HS-27A (cell line): ENCODE data around the gene PCDHGA8.
"Not testable (repeated sequence)": the region's sequence is repeated elsewhere in the genome, so short reads cannot be mapped to it uniquely, and the experiment has no call there.

Source experiments
- DNase-seq: peaks from one replicate; pipeline ENCODE4 v3.0.0-alpha.2; 2012; ENCODE audit warnings: low read depth, missing footprints

The PCDHGA8 gene

GRCh38 chr5:141371572-141372475, 20.6 kb upstream of the PCDHGA8 start:
- DNase-seq, result no peak

DNA sequence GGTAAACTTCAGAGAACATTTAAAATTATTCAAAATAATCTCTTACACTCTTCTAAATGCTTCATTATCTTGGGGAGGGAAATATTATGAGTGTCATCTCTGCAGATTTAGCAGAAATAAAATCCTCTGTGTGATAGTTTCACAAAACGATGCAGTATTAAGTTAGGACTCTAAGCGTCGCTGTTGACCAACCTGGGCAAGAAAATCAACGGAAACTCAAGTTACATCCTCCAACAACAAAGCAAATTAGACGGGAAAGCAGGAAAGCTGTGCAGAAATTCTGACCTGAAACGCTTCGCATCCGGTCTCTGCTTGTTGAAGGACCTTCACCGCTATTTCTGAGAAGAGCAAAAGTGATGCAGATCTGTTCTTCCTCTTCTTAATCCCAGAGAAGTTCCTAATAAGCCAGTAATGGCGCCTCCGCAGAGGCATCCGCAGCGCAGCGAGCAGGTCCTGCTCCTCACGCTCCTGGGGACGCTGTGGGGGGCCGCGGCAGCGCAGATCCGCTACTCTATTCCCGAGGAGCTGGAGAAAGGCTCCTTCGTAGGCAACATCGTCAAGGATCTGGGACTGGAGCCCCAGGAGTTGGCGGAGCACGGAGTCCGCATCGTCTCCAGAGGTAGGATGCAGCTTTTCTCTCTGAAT, 18.6 kb upstream of the PCDHGA8 start, which contains the start of gene PCDHGA6:
TSS of gene PCDHGA6 (plus strand) at position 219 of the 645 bp plus-strand sequence. CDS start at position 412, 193 bp downstream.
- no peak for DNase-seq

DNA sequence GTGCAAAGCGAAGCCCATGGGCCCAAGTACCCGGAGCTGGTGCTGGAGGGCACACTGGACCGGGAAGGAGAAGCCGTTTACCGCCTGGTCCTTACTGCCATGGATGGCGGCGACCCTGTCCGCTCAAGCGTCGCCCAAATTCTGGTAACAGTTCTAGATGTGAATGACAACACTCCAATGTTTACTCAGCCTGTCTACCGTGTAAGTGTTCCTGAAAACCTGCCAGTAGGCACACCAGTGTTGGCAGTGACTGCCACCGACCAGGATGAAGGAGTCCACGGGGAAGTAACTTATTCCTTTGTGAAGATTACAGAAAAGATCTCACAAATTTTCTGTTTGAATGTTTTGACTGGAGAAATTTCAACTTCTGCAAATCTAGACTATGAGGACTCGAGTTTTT, 17.8 kb upstream of the PCDHGA8 start:
- no peak for DNase-seq

GRCh38 chr5:141375444-141376155, 16.8 kb upstream of the PCDHGA8 start:
- DNase-seq, result not testable (repeated sequence)

DNA sequence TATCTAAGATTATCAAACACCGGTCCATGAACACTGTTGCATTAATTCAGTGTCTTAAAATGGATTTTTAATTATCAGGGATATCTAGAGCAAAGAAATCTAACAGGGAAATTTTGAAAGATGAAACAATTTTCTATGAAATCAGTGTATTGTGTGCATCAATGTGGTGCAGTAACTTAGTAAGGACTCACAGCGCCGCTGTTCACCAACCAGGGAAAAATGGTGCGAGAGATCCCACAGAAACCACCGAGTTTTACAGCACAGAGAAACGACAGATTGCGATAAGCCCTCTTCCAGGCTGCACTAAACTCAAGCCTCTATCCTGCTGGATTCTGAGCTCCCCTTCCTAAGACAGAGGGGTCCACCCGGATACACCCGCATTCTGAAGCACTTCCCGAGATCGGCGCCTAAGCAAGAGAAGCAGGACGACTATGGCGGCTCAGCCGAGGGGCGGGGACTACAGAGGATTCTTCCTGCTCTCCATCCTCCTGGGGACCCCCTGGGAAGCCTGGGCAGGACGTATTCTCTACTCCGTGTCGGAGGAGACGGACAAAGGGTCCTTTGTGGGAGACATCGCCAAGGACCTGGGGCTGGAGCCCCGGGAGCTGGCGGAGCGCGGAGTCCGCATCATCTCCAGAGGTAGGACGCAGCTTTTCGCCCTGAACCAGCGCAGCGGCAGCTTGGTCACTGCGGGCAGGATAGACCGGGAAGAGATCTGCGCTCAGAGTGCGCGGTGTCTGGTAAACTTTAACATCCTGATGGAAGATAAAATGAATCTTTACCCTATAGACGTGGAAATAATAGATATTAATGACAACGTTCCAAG, 9.8 kb upstream of the PCDHGA8 start, which contains the start of gene PCDHGA7:
TSS of gene PCDHGA7 (plus strand) at position 274 of the 826 bp plus-strand sequence. CDS start at position 432, 158 bp downstream.
- no peak for DNase-seq

- DNase-seq, result no peak
These were observed 9.1 kb upstream of the PCDHGA8 start for GRCh38 chr5:141383345-141383744.

- DNase-seq, result no peak
These were observed 7.8 kb upstream of the PCDHGA8 start for GRCh38 chr5:141384471-141385267.

DNA sequence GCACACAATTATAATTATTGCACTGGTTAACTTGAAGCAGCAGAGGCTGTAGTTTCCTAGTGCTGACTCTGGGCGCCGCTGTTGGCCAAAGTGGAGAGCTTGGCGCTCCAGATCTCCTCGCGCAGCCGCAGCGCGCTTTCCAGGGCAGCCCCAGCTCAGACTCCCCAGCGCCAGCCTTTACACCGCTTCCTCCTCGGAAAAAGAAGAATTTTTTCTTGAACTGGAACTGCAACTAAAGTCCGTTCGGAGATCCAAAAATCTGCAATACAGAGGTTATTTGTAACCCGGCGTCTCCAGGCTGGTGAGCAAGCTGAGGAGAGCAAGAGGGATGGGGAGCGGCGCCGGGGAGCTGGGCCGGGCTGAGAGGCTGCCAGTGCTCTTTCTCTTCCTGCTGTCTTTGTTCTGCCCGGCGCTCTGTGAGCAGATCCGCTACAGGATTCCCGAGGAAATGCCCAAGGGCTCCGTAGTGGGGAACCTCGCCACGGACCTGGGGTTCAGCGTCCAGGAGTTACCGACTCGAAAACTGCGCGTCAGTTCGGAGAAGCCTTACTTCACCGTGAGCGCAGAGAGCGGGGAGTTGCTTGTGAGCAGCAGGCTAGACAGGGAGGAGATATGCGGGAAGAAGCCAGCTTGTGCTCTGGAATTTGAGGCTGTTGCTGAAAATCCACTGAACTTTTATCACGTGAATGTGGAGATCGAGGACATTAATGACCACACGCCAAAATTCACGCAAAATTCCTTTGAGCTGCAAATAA, 4.7 kb upstream of the PCDHGA8 start, which contains the start of gene PCDHGB4:
TSS of gene PCDHGB4 (plus strand) at position 142 of the 755 bp plus-strand sequence. CDS start at position 329, 187 bp downstream.
- not testable (repeated sequence) for DNase-seq

DNA sequence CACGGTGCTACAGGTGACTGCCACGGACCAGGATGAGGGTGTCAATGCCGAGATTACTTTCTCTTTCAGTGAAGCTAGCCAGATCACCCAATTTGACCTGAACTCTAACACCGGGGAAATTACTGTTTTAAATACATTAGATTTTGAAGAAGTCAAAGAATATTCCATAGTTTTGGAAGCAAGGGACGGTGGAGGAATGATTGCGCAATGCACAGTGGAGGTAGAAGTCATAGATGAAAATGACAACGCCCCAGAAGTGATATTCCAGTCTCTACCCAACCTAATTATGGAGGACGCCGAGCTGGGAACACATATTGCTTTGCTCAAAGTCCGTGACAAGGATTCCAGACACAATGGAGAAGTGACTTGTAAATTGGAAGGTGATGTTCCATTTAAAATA, 3.8 kb upstream of the PCDHGA8 start:
- DNase-seq, result no peak

DNA sequence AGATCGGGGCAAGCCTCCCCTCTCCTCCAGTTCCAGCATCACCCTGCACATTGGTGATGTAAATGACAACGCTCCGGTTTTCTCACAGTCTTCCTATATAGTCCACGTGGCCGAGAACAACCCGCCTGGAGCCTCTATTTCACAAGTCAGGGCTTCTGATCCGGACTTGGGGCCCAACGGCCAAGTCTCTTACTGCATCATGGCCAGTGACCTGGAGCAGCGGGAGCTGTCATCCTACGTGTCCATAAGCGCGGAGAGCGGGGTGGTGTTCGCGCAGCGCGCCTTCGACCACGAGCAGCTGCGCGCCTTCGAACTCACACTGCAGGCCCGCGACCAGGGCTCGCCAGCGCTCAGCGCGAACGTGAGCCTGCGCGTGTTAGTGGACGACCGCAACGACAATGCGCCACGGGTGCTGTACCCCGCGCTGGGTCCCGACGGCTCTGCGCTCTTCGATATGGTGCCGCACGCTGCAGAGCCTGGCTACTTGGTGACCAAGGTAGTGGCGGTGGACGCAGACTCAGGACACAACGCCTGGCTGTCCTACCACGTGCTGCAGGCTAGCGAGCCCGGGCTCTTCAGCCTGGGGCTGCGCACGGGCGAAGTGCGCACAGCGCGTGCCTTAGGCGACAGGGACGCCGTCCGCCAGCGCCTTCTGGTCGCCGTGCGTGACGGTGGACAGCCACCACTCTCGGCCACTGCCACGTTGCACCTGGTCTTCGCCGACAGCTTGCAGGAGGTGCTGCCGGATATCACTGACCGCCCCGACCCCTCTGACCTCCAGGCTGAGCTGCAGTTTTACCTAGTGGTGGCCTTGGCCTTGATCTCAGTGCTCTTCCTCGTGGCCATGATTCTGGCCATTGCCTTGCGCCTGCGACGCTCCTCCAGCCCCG, 3.0 kb upstream of the PCDHGA8 start:
- DNase-seq, result no peak

DNA sequence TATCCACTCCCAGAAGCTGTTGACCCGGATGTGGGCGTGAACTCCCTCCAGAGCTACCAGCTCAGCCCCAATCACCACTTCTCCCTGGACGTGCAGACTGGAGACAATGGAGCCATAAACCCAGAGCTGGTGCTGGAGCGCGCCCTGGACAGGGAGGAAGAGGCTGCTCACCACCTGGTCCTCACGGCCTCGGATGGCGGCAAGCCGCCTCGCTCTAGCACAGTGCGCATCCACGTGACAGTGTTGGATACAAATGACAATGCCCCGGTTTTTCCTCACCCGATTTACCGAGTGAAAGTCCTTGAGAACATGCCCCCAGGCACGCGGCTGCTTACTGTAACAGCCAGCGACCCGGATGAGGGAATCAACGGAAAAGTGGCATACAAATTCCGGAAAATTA, 834 bp downstream of the PCDHGA8 start:
- DNase-seq, result no peak

GRCh38 chr5:141394401-141395187, 2.2 kb downstream of the PCDHGA8 start:
- DNase-seq, result not testable (repeated sequence)

- not testable (repeated sequence) for DNase-seq
These were observed 5.5 kb downstream of the PCDHGA8 start, which contains the start of gene PCDHGB5 for GRCh38 chr5:141397756-141398551. Gene PCDHGB5 (plus strand): TSS chr5:141397947. CDS start chr5:141398128, 181 bp downstream.

GRCh38 chr5:141398608-141399007, 6.2 kb downstream of the PCDHGA8 start:
- no peak for DNase-seq

- DNase-seq, result no peak
These were observed 7.3 kb downstream of the PCDHGA8 start for GRCh38 chr5:141399555-141400258.

GRCh38 chr5:141402553-141403243, 10.3 kb downstream of the PCDHGA8 start, which contains the start of gene PCDHGA9:
Gene PCDHGA9 (plus strand): TSS chr5:141402778. CDS start chr5:141402953, 175 bp downstream.
- no peak for DNase-seq
